LNCAP (cell line): ENCODE data around the gene SRSF3.

Experiments
- CTCF ChIP-seq: fragments of 450-650 bp; IDR thresholded peaks from 2 replicates; pipeline ENCODE4 v1.5.1; 2017; ENCODE audit warnings: mild to moderate bottlenecking

SRSF3 gene

GRCh38 chr6:36578431-36578830, 15.7 kb upstream of the SRSF3 start:
- no peak for TF ChIP-seq CTCF

- TF ChIP-seq CTCF, result no peak
Observed at GRCh38 chr6:36580184-36580526, 14.0 kb upstream of the SRSF3 start.

DNA sequence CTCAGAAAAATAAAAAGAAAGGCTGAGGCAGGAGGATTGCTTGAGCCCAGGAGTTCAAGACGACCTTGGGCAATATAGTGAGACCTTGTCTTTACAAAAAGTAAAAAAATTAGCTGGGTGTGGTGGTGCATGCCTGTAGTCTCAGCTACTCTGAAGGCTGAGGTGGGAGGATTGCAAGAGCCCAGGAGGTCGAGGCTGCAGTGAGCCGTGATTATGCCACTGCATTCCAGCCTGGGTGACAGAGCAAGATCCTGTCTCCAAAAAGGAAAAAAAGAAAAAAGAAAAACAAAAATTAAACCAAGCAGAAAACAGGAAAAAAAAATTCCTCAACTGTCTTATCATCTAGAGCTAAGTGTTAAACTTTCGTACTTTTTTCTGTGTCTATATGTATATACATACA, 12.4 kb upstream of the SRSF3 start:
- no peak for TF ChIP-seq CTCF

DNA sequence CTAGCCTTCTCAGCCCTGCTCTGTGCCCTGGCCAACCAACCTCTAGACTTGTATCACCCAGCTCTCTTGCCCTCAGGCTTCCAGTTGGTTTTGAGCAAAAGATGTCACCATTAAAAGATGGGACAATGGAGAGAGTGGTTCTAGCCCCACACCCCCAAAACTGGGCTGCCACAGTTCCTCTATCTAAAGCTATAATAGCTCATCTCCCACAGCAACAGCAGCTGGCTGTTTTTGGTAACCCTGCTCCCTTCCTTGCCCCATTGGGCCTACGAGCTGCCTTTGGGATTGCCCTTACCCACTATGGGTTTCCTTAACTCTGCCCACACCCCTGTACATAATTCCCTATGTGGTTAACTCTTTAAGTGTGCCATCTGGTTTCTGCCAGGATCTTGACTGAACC, 7.6 kb upstream of the SRSF3 start:
- no peak for TF ChIP-seq CTCF

DNA sequence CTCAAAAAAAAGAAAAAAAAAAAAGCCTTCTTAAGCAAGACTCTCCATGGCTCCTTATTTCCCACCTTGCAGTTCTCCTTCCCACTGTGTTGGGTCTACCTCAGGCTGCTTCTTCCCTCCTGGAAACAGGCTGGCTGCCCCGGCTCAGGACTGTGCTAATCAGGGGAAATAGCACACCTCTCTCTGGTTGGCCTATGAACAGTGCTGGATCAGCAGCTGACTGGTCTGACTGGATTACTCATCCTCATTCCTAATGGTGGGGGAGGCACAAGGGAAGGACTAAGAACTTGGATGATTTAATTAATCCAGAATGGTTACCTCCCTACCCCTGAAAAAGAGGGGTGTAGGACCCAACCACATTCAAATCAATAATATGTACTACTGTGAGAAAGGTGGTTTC, 3.9 kb upstream of the SRSF3 start:
- no peak for TF ChIP-seq CTCF

DNA sequence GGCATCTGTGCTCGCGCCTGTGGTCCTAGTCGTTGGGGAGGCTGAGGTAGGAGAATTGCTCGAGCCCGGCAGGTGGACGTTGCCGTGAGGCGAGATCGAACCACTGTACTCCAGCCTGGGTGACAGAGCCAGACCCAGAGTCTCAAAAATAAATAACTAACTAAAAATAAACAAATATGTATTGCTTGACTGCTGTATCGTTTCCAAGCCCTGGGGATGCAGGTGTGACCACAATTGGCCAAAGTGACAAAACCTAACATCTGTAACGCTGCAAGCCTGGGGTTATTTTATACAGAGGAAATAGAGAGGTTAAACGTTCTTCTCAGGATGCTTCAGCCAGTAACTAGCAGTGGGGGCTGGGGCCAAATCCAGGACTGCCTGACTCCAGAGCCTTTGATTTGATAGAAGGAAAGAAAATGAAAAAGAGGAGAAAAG, 1.9 kb upstream of the SRSF3 start:
- no peak for TF ChIP-seq CTCF

DNA sequence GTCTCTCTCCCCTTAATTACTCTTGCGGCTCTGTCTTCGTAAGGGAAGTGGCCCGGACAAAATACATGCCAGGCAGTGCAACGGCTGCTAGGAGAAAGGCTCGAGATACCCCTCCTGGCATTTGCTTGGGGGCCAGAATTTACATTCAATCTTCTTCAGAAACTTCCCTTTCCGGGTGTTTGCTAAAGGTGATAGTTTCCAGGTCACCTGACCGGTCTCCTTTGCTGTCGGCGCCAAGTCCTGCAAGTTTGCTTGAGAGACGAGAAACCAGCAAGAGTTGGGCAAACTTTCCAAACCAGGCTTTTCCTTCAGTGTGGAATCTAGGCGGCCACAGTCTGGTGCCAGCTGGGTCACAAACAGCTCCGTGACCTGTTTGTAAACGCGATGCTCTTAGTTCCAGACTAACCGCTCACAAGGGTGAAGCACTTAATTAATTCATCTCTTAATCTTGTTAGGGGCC, 563 bp upstream of the SRSF3 start:
- no peak for TF ChIP-seq CTCF
